DOHH2 (cell line): ENCODE results near the gene PNMA1.

Experiments used
- H3F3A ChIP-seq: fragments of 200-600 bp; sonication (generic), shearing (Covaris generic); 2 replicates; pipeline ENCODE4 v1.6.0; 2016; ENCODE audit warnings: antibody characterized with exemption, mild to moderate bottlenecking; ENCODE audit not compliant: control insufficient read depth, insufficient read depth
- H3K27ac ChIP-seq: fragments of 200-600 bp; sonication (generic); 2 replicates; pipeline ENCODE4 v1.5.1; 2014; ENCODE audit warnings: low read depth, mild to moderate bottlenecking, low read length, moderate library complexity
- H3K27me3 ChIP-seq: fragments of 200-600 bp; sonication (generic); 2 replicates; pipeline ENCODE4 v1.6.1; 2014; ENCODE audit warnings: mild to moderate bottlenecking, low read length, mixed read lengths; ENCODE audit not compliant: control insufficient read depth
- H3K36me3 ChIP-seq: fragments of 200-600 bp; sonication (generic); 2 replicates; pipeline ENCODE4 v1.6.1; 2014; ENCODE audit warnings: mild to moderate bottlenecking, low read length, moderate library complexity, mixed read lengths; ENCODE audit not compliant: control insufficient read depth
- H3K4me1 ChIP-seq: fragments of 200-600 bp; sonication (generic); 2 replicates; pipeline ENCODE4 v1.6.1; 2014; ENCODE audit warnings: mild to moderate bottlenecking, low read length, mixed read lengths; ENCODE audit not compliant: control insufficient read depth
- H3K4me2 ChIP-seq: fragments of 200-600 bp; sonication (generic); 2 replicates; pipeline ENCODE4 v1.6.0; 2014; ENCODE audit warnings: mild to moderate bottlenecking, low read length, moderate library complexity
- H3K4me3 ChIP-seq: fragments of 200-600 bp; sonication (generic); 2 replicates; pipeline ENCODE4 v1.5.1; 2014; ENCODE audit warnings: mild to moderate bottlenecking, low read length, mixed read lengths
- H3K79me2 ChIP-seq: fragments of 200-600 bp; sonication (generic); 2 replicates; pipeline ENCODE4 v1.6.1; 2014; ENCODE audit warnings: mild to moderate bottlenecking, low read length, mixed read lengths; ENCODE audit not compliant: control insufficient read depth
- H3K9me2 ChIP-seq: fragments of 200-600 bp; sonication (generic); replicated peaks from 2 replicates; pipeline ENCODE4 v1.6.1; 2014; ENCODE audit warnings: mild to moderate bottlenecking, low read length, mixed read lengths; ENCODE audit not compliant: control insufficient read depth
- H3K9me3 ChIP-seq: fragments of 200-600 bp; sonication (generic); 2 replicates; pipeline ENCODE4 v1.6.1; 2014; ENCODE audit warnings: antibody characterized with exemption, low read length, mixed read lengths; ENCODE audit not compliant: control insufficient read depth, insufficient read depth
- H4K20me1 ChIP-seq: fragments of 200-600 bp; sonication (generic); 2 replicates; pipeline ENCODE4 v1.6.0; 2014; ENCODE audit warnings: low read depth, mild to moderate bottlenecking, antibody characterized with exemption, low read length, moderate library complexity; ENCODE audit not compliant: control insufficient read depth, insufficient read depth
- EZH2phosphoT487 ChIP-seq: fragments of 200-600 bp; sonication (generic); IDR thresholded peaks from 2 replicates; pipeline ENCODE4 v1.6.1; 2017; ENCODE audit warnings: borderline replicate concordance, mild to moderate bottlenecking, antibody characterized with exemption, low read length, moderate library complexity, mixed read lengths
- TF ChIP-seq, protein P1 (sequence below): fragments of 200-600 bp; sonication (generic); IDR thresholded peaks from one replicate; pipeline ENCODE4 v1.5.1; 2014; ENCODE audit warnings: antibody characterized with exemption, mild to moderate bottlenecking, low read depth, low read length; ENCODE audit not compliant: poor library complexity, severe bottlenecking

PNMA1 gene

GRCh38 chr14:73751157-73751691 is 37.0 kb upstream of the PNMA1 start:
- Histone ChIP-seq H3K9me2 (no peaks in the 10 kb centered on the region), H3K9me3 (no peaks in the 10 kb centered on the region), H3K36me3 (peaks cover 85% of the 10 kb centered on the region), H3K4me1 (peaks cover 99% of the 10 kb centered on the region), H3K79me2 (peaks cover 100% of the 10 kb centered on the region), H3K27ac (peak overlapping the region; percentile 97), H3K4me3 (peak overlapping the region; percentile 83), H4K20me1 (peaks cover 49% of the 10 kb centered on the region), H3K4me2 (peak overlapping the region; percentile 93), H3F3A (peaks cover 36% of the 10 kb centered on the region), H3K27me3 (no peaks in the 10 kb centered on the region)
- TF ChIP-seq, protein P1, sequence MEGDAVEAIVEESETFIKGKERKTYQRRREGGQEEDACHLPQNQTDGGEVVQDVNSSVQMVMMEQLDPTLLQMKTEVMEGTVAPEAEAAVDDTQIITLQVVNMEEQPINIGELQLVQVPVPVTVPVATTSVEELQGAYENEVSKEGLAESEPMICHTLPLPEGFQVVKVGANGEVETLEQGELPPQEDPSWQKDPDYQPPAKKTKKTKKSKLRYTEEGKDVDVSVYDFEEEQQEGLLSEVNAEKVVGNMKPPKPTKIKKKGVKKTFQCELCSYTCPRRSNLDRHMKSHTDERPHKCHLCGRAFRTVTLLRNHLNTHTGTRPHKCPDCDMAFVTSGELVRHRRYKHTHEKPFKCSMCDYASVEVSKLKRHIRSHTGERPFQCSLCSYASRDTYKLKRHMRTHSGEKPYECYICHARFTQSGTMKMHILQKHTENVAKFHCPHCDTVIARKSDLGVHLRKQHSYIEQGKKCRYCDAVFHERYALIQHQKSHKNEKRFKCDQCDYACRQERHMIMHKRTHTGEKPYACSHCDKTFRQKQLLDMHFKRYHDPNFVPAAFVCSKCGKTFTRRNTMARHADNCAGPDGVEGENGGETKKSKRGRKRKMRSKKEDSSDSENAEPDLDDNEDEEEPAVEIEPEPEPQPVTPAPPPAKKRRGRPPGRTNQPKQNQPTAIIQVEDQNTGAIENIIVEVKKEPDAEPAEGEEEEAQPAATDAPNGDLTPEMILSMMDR = no peak
- no peak for TF ChIP-seq EZH2phosphoT487

- Histone ChIP-seq H3K4me1 (peaks cover 99% of the 10 kb centered on the region), H3K79me2 (peaks cover 100% of the 10 kb centered on the region), H4K20me1 (peaks cover 55% of the 10 kb centered on the region)
Observed at GRCh38 chr14:73750531-73750901, 36.3 kb upstream of the PNMA1 start.

GRCh38 chr14:73749706-73750530 is 35.7 kb upstream of the PNMA1 start:
- H3K36me3 ChIP-seq = peaks cover 82% of the 10 kb centered on the region
- H3K9me3 ChIP-seq = no peaks in the 10 kb centered on the region
- peak overlapping the region; percentile 93 for H3K4me2 ChIP-seq
- peaks cover 100% of the 10 kb centered on the region for H3K79me2 ChIP-seq
- no peaks in the 10 kb centered on the region for H3K9me2 ChIP-seq
- peaks cover 39% of the 10 kb centered on the region for H3F3A ChIP-seq
- peak overlapping the region; percentile 83 for H3K4me3 ChIP-seq
- TF ChIP-seq, protein P1 = no peak
- no peak for TF ChIP-seq EZH2phosphoT487
- H4K20me1 ChIP-seq = peaks cover 61% of the 10 kb centered on the region
- H3K27ac ChIP-seq = peak overlapping the region; percentile 97
- H3K27me3 ChIP-seq = no peaks in the 10 kb centered on the region
- H3K4me1 ChIP-seq = peaks cover 99% of the 10 kb centered on the region

More at GRCh38 chr14:73750531-73750901, 36.3 kb upstream of the PNMA1 start:
- Histone ChIP-seq H3K4me2 (peak overlapping the region; percentile 93), H3F3A (peaks cover 36% of the 10 kb centered on the region), H3K4me3 (peak overlapping the region; percentile 83), H3K9me2 (no peaks in the 10 kb centered on the region), H3K27me3 (no peaks in the 10 kb centered on the region), H3K27ac (peak overlapping the region; percentile 97), H3K36me3 (peaks cover 85% of the 10 kb centered on the region), H3K9me3 (no peaks in the 10 kb centered on the region)
- TF ChIP-seq EZH2phosphoT487 = no peak
- TF ChIP-seq, protein P1 = no peak
